A549 (cell line): ENCODE results near the gene FIZ1. TPM values are rescaled to one million over a fixed set of nuclear protein-coding genes. Genes with fewer than 3 reads are reported as not detected.
A peak's percentile ranks its signal among the peaks of the same experiment; 100 is the strongest.

Experiments used
- ATAC-seq, 2 experiments: fragments of 200-7000 bp in 1 of 2; fragments of >200 bp in 1 of 2; cut with Nextera tagmentation in 1 of 2; cut with Tn5 transposase in 1 of 2; 3 replicates each; pipeline versions ENCODE4 v1.8.0 to v1.9.1; 2018 to 2020; ENCODE audit warnings: mild to moderate bottlenecking in 1 of 2, moderate library complexity in 1 of 2
- CTCF ChIA-PET: fragments of 300-600 bp; sonication (Branson Sonifier 250); formaldehyde crosslinking; extraction: SDS; loops from one replicate; lab custom pipeline; 2021; ENCODE audit warnings: antibody characterized with exemption, inconsistent platforms; lab: Yijun Ruan, JAX
- POLR2A ChIA-PET: fragments of 350-600 bp; formaldehyde crosslinking; extraction: SDS; loops from one replicate; lab custom pipeline; 2021; ENCODE audit warnings: antibody characterized with exemption, inconsistent platforms; lab: Yijun Ruan, JAX
- DNase-seq, 2 experiments: peaks; one replicate each; pipeline versions ENCODE4 v3.0.0 to v3.0.0-alpha.2; 2011 to 2016; ENCODE audit warnings: low read depth in 1 of 2, low spot score in 1 of 2
- FAIRE-seq: peaks from 2 replicates; lab custom pipeline; 2011; peaks lifted over from hg19 to GRCh38; lab: Jason Lieb, UNC
- H3K27ac ChIP-seq, 2 experiments: fragments of >200 bp; sonication (Bioruptor Twin); formaldehyde crosslinking; 3 replicates each; pipeline ENCODE4 v1.5.1; 2016 to 2017
- H3K4me1 ChIP-seq: fragments of >200 bp; sonication (Bioruptor Twin); formaldehyde crosslinking; 3 replicates; pipeline ENCODE4 v1.6.1; 2016
- H3K4me2 ChIP-seq: fragments of >200 bp; sonication (Bioruptor Twin); formaldehyde crosslinking; 3 replicates; pipeline ENCODE4 v1.6.1; 2016
- H3K4me3 ChIP-seq: fragments of >200 bp; sonication (Bioruptor Twin); formaldehyde crosslinking; 3 replicates; pipeline ENCODE4 v1.5.1; 2016
- H3K9me3 ChIP-seq: fragments of >200 bp; sonication (Bioruptor Twin); formaldehyde crosslinking; 3 replicates; pipeline ENCODE4 v1.6.1; 2016
- BCL3 ChIP-seq: fragments of >200 bp; sonication (Bioruptor Twin); formaldehyde crosslinking; IDR thresholded peaks from 3 replicates; pipeline ENCODE4 v1.6.1; 2016
- CBX2 ChIP-seq: fragments of 200-600 bp; sonication (generic); IDR thresholded peaks from 2 replicates; pipeline ENCODE4 v1.6.1; 2016; ENCODE audit warnings: low read depth, mild to moderate bottlenecking, borderline replicate concordance
- CHD2 ChIP-seq: fragments of 150-350 bp; IDR thresholded peaks from 2 replicates; pipeline ENCODE4 v1.6.1; 2014; ENCODE audit warnings: low read length; ENCODE audit not compliant: partially characterized antibody
- ESRRA ChIP-seq: fragments of 150-350 bp; IDR thresholded peaks from 2 replicates; pipeline ENCODE4 v1.6.1; 2014; ENCODE audit warnings: mild to moderate bottlenecking, low read length, borderline replicate concordance
- FOSL2 ChIP-seq, 2 experiments: fragments of 450-650 bp in 1 of 2; fragments of >200 bp in 1 of 2; sonication (Bioruptor Twin) in 1 of 2; formaldehyde crosslinking; IDR thresholded peaks; 2 replicates each; pipeline versions ENCODE4 v1.5.0 to v1.6.1; 2016 to 2020; ENCODE audit warnings: mild to moderate bottlenecking in 1 of 2, moderate library complexity in 1 of 2
- HEYL ChIP-seq: fragments of 250-450 bp; sonication (Bioruptor Pico); IDR thresholded peaks from 2 replicates; pipeline ENCODE4 v1.8.0; 2021; ENCODE audit warnings: mild to moderate bottlenecking, moderate library complexity
- HOXA7 ChIP-seq: fragments of 250-450 bp; sonication (Bioruptor Pico); IDR thresholded peaks from 2 replicates; pipeline ENCODE4 v1.5.0; 2020; ENCODE audit warnings: mild to moderate bottlenecking, moderate library complexity
- HOXB13 ChIP-seq: fragments of 250-450 bp; sonication (Bioruptor Pico); IDR thresholded peaks from 2 replicates; pipeline ENCODE4 v1.5.0; 2020; ENCODE audit warnings: low read depth, mild to moderate bottlenecking, moderate library complexity
- KDM1A ChIP-seq: fragments of 200-600 bp; sonication (generic); IDR thresholded peaks from 2 replicates; pipeline ENCODE4 v1.6.1; 2016; ENCODE audit warnings: low read depth, mild to moderate bottlenecking
- KDM5A ChIP-seq: fragments of 200-600 bp; sonication (generic); IDR thresholded peaks from 2 replicates; pipeline ENCODE4 v1.6.1; 2016; ENCODE audit warnings: antibody characterized with exemption, mild to moderate bottlenecking
- MAZ ChIP-seq: fragments of 150-350 bp; IDR thresholded peaks from 2 replicates; pipeline ENCODE4 v1.6.1; 2014; ENCODE audit warnings: antibody characterized with exemption, low read depth, low read length, borderline replicate concordance
- MYC ChIP-seq: IDR thresholded peaks from 2 replicates; pipeline ENCODE4 v1.6.1; 2012; ENCODE audit warnings: mild to moderate bottlenecking, inconsistent platforms, low read length, improper control_type of control experiment, borderline replicate concordance
- NPAS2 ChIP-seq: fragments of 250-450 bp; sonication (Bioruptor Pico); IDR thresholded peaks from 2 replicates; pipeline ENCODE4 v1.8.0; 2022; ENCODE audit warnings: mild to moderate bottlenecking, moderate library complexity, borderline replicate concordance
- NR3C1 ChIP-seq: fragments of >200 bp; sonication (Bioruptor Twin); formaldehyde crosslinking; IDR thresholded peaks from 3 replicates; pipeline ENCODE4 v1.6.1; 2017
- PHF8 ChIP-seq: fragments of 200-600 bp; sonication (generic); IDR thresholded peaks from 2 replicates; pipeline ENCODE4 v1.6.1; 2016; ENCODE audit warnings: low read depth, mild to moderate bottlenecking, antibody characterized with exemption, moderate library complexity, borderline replicate concordance
- POLR2AphosphoS2 ChIP-seq: conservative IDR thresholded peaks from 2 replicates; pipeline ENCODE4 v1.6.1; 2012; ENCODE audit warnings: low read length, improper control_type of control experiment, inconsistent platforms
- RCOR1 ChIP-seq: fragments of 150-350 bp; IDR thresholded peaks from 2 replicates; pipeline ENCODE4 v1.6.1; 2014; ENCODE audit warnings: antibody characterized with exemption, low read length, low read depth
- RFX5 ChIP-seq: fragments of 450-650 bp; IDR thresholded peaks from 2 replicates; pipeline ENCODE4 v1.7.1; 2014; ENCODE audit warnings: antibody characterized with exemption, mild to moderate bottlenecking, moderate library complexity
- RNF2 ChIP-seq: fragments of 200-600 bp; sonication (generic); IDR thresholded peaks from 2 replicates; pipeline ENCODE4 v1.6.1; 2016; ENCODE audit warnings: low read depth, mild to moderate bottlenecking, antibody characterized with exemption, moderate library complexity, borderline replicate concordance
- SREBF2 ChIP-seq: fragments of 450-650 bp; IDR thresholded peaks from 2 replicates; pipeline ENCODE4 v1.6.1; 2014; ENCODE audit warnings: mild to moderate bottlenecking, moderate library complexity
- TFCP2L1 ChIP-seq: fragments of 250-450 bp; sonication (Bioruptor Pico); IDR thresholded peaks from 2 replicates; pipeline ENCODE4 v1.5.0; 2021; ENCODE audit warnings: mild to moderate bottlenecking
- TP53 ChIP-seq: fragments of 250-450 bp; sonication (Bioruptor Pico); IDR thresholded peaks from 2 replicates; pipeline ENCODE4 v1.5.0; 2021; ENCODE audit warnings: mild to moderate bottlenecking, moderate library complexity
- USF2 ChIP-seq: fragments of 450-650 bp; IDR thresholded peaks from 2 replicates; pipeline ENCODE4 v1.6.1; 2014; ENCODE audit warnings: antibody characterized with exemption
- ZC3H11A ChIP-seq: fragments of 450-650 bp; IDR thresholded peaks from 2 replicates; pipeline ENCODE4 v1.6.1; 2014; ENCODE audit warnings: antibody characterized with exemption, mild to moderate bottlenecking
- ZNF302 ChIP-seq: fragments of 250-450 bp; sonication (Bioruptor Pico); IDR thresholded peaks from 2 replicates; pipeline ENCODE4 v1.9.0; 2021; ENCODE audit warnings: inconsistent platforms, mild to moderate bottlenecking, moderate library complexity
- ZSCAN20 ChIP-seq: fragments of 250-450 bp; sonication (Bioruptor Pico); IDR thresholded peaks from 2 replicates; pipeline ENCODE4 v1.8.0; 2022; ENCODE audit warnings: mild to moderate bottlenecking, moderate library complexity
- WGBS: methylation state at CpG from one replicate; pipeline ENCODE4 v1.1.6; 2017; ENCODE audit errors: missing lambda C conversion rate; 5-methylcytosine and 5-hydroxymethylcytosine counted together
- polyA plus RNA-seq, 4 experiments: library from polyadenylated mRNA; depleted of rRNA in 3 of 4; stranded (reverse); fragments of >200 nt; fragmentation: RNase III in 1 of 4; extraction: RNeasy Plus Mini Kit Qiagen cat#74134 plus additional on column Dnase treatment in 1 of 4; gene quantifications; 2 replicates in 3 of 4; 3 replicates in 1 of 4; pipeline ENCODE4 v1.2.3, GENCODE V29; 2011 to 2017
- TF ChIP-seq, protein P1 (sequence below): fragments of 250-450 bp; sonication (Bioruptor Pico); IDR thresholded peaks from 2 replicates; pipeline ENCODE4 v1.5.0; 2020; ENCODE audit warnings: low read depth, mild to moderate bottlenecking, moderate library complexity
- TF ChIP-seq, protein P2 (sequence below): IDR thresholded peaks from 2 replicates; pipeline ENCODE4 v1.6.1; 2012; ENCODE audit warnings: low read depth, borderline replicate concordance
- TF ChIP-seq, protein P3 (sequence below): fragments of >200 bp; sonication (Bioruptor Twin); formaldehyde crosslinking; IDR thresholded peaks from 2 replicates; pipeline ENCODE4 v1.6.1; 2016
- TF ChIP-seq, protein P4 (sequence below): IDR thresholded peaks from 2 replicates; pipeline ENCODE4 v1.6.1; 2012
- TF ChIP-seq, protein P5 (sequence below): IDR thresholded peaks from 2 replicates; pipeline ENCODE4 v1.6.1; 2012

FIZ1 gene
- polyA plus RNA-seq, 2 of the 4 experiments (the other 2 are of a cell fraction) = 10.3 to 16.9 TPM

- TF ChIP-seq HEYL (CRISPR knock-in tag) = no peak
- no peak for TF ChIP-seq NR3C1
- no peak for TF ChIP-seq ZC3H11A
- no peak for TF ChIP-seq KDM5A
- no peak for TF ChIP-seq SREBF2
- no peak for TF ChIP-seq HOXB13 (CRISPR knock-in tag)
- TF ChIP-seq, protein P1, sequence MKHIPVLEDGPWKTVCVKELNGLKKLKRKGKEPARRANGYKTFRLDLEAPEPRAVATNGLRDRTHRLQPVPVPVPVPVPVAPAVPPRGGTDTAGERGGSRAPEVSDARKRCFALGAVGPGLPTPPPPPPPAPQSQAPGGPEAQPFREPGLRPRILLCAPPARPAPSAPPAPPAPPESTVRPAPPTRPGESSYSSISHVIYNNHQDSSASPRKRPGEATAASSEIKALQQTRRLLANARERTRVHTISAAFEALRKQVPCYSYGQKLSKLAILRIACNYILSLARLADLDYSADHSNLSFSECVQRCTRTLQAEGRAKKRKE (CRISPR knock-in tag) = no peak
- no peak for TF ChIP-seq USF2
- TF ChIP-seq, protein P2, sequence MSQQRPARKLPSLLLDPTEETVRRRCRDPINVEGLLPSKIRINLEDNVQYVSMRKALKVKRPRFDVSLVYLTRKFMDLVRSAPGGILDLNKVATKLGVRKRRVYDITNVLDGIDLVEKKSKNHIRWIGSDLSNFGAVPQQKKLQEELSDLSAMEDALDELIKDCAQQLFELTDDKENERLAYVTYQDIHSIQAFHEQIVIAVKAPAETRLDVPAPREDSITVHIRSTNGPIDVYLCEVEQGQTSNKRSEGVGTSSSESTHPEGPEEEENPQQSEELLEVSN = no peak
- TF ChIP-seq, protein P3, sequence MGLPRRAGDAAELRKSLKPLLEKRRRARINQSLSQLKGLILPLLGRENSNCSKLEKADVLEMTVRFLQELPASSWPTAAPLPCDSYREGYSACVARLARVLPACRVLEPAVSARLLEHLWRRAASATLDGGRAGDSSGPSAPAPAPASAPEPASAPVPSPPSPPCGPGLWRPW = no peak
- TF ChIP-seq, protein P4, sequence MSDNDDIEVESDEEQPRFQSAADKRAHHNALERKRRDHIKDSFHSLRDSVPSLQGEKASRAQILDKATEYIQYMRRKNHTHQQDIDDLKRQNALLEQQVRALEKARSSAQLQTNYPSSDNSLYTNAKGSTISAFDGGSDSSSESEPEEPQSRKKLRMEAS = peak; percentile 44; the same call in 1 of the 2 replicates
- TF ChIP-seq KDM1A = no peak
- TF ChIP-seq, protein P5, sequence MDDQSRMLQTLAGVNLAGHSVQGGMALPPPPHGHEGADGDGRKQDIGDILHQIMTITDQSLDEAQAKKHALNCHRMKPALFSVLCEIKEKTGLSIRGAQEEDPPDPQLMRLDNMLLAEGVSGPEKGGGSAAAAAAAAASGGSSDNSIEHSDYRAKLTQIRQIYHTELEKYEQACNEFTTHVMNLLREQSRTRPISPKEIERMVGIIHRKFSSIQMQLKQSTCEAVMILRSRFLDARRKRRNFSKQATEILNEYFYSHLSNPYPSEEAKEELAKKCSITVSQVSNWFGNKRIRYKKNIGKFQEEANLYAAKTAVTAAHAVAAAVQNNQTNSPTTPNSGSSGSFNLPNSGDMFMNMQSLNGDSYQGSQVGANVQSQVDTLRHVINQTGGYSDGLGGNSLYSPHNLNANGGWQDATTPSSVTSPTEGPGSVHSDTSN = no peak
- no peak for TF ChIP-seq CBX2
- TF ChIP-seq ESRRA = no peak
- TF ChIP-seq PHF8 = peak; percentile 44; the same call in 1 of the 2 replicates
- TF ChIP-seq RFX5 = peak; percentile 92
- no peak for TF ChIP-seq TFCP2L1
- TF ChIP-seq ZNF302 (CRISPR knock-in tag) = no peak
- TF ChIP-seq HOXA7 (CRISPR knock-in tag) = no peak
- TF ChIP-seq MAZ = peak; percentile 89; the same call in 1 of the 2 replicates
- no peak for TF ChIP-seq ZSCAN20
- no peak for TF ChIP-seq RNF2
- no peak for TF ChIP-seq FOSL2 (IDR thresholded peaks at IDR 0.05)
- TF ChIP-seq FOSL2 (CRISPR knock-in tag; IDR thresholded peaks at IDR 0.05) = no peak
- TF ChIP-seq, all 56 proteins: peak for 10
These were observed 6.5 kb upstream of the FIZ1 start, which contains the start of gene ZNF865 (continued) for GRCh38 chr19:55605637-55606470.

GRCh38 chr19:55605207-55605636, 5.9 kb upstream of the FIZ1 start:
- Histone ChIP-seq H3K4me2 (peak overlapping the region; percentile 97), H3K9me3 (no peaks in the 10 kb centered on the region), H3K4me1 (peaks cover 23% of the 10 kb centered on the region), H3K4me3 (peak overlapping the region; percentile 82), H3K27ac (peak overlapping the region; percentile 94 to 95)
- ATAC-seq = peak; percentile 72 to 85
- under 1% methylated on average over 15 of the region's 43 CpGs for WGBS
- CTCF ChIA-PET = interaction anchor here (0.8 to 16.7 kb wide), 30 partner anchors 10 to 463 kb away, joined by 3 to 348 read pairs (median 9); partner anchors contain the start of genes NAT14, ZNF579 and ZNF784
- peak; percentile 93 to 99 for DNase-seq
- POLR2A ChIA-PET = interaction anchor here (0.9 to 3.2 kb wide), 22 partner anchors 12 to 346 kb away, joined by 3 to 33 read pairs (median 5); partner anchors contain the start of genes ISOC2, NAT14, PPP6R1 and U2AF2
- no peak for FAIRE-seq
- TF ChIP-seq PHF8 (no peak), NPAS2 (CRISPR knock-in tag) (no peak), MAZ (peak; percentile 71; the same call in 1 of the 2 replicates), MYC (peak; percentile 84), BCL3 (0 out of 3 replicates have a peak, but pooled peaks have one; percentile 7), CHD2 (no peak), POLR2AphosphoS2 (no peak), RCOR1 (no peak), ESRRA (no peak), TP53 (CRISPR knock-in tag) (no peak)
- TF ChIP-seq, protein P1 (CRISPR knock-in tag) = no peak
